Smooth muscle cell (in vitro differentiated cells): ENCODE results near the gene KLHL36. TPM values are rescaled to one million over a fixed set of nuclear protein-coding genes. Genes with fewer than 3 reads are reported as not detected.

ENCODE experiments used
- DNase-seq: peaks from one replicate; lab custom pipeline; 2025; ENCODE audit not compliant: unreplicated experiment; lab: John Stamatoyannopoulos, UW
- H2AFZ ChIP-seq: fragments of 200-600 bp; sonication (generic); 2 replicates; pipeline ENCODE4 v1.6.0; 2016; ENCODE audit warnings: antibody characterized with exemption, low read depth, mild to moderate bottlenecking
- H3F3A ChIP-seq: fragments of 200-600 bp; sonication (generic); 2 replicates; pipeline ENCODE4 v1.6.0; 2017; ENCODE audit warnings: antibody characterized with exemption, low read depth
- H3K27ac ChIP-seq: fragments of 200-600 bp; sonication (generic); 2 replicates; pipeline ENCODE4 v1.5.1; 2016; ENCODE audit warnings: low read depth, mild to moderate bottlenecking
- H3K27me3 ChIP-seq: fragments of 200-600 bp; sonication (generic); 2 replicates; pipeline ENCODE4 v1.6.1; 2016; ENCODE audit warnings: low read depth, mild to moderate bottlenecking
- H3K36me3 ChIP-seq: fragments of 200-600 bp; sonication (generic); 2 replicates; pipeline ENCODE4 v1.5.1; 2016; ENCODE audit warnings: low read depth
- H3K4me1 ChIP-seq: fragments of 200-600 bp; sonication (generic); 2 replicates; pipeline ENCODE4 v1.5.1; 2016; ENCODE audit warnings: low read depth
- H3K4me2 ChIP-seq: fragments of 200-600 bp; sonication (generic); 2 replicates; pipeline ENCODE4 v1.6.0; 2016; ENCODE audit warnings: mild to moderate bottlenecking
- H3K4me3 ChIP-seq: fragments of 200-600 bp; sonication (generic); 2 replicates; pipeline ENCODE4 v1.5.1; 2016; ENCODE audit warnings: mild to moderate bottlenecking
- H3K79me2 ChIP-seq: fragments of 200-600 bp; sonication (generic); 2 replicates; pipeline ENCODE4 v1.6.0; 2016; ENCODE audit warnings: low read depth, mild to moderate bottlenecking
- H3K9ac ChIP-seq: fragments of 200-600 bp; sonication (generic); 2 replicates; pipeline ENCODE4 v1.6.0; 2016; ENCODE audit warnings: low read depth
- H3K9me3 ChIP-seq: fragments of 200-600 bp; sonication (generic); replicated peaks from 2 replicates; pipeline ENCODE4 v1.5.1; 2016; ENCODE audit warnings: low read depth
- H4K20me1 ChIP-seq: fragments of 200-600 bp; sonication (generic); 2 replicates; pipeline ENCODE4 v1.6.0; 2016; ENCODE audit warnings: low read depth
- WGBS: methylation state at CpG from one replicate; pipeline ENCODE4 v1.1.7; 2016; ENCODE audit warnings: low lambda C conversion rate; 5-methylcytosine and 5-hydroxymethylcytosine counted together
- polyA plus RNA-seq: library from polyadenylated mRNA; unstranded; fragments of >200 nt; fragmentation: Nextera tagmentation; extraction: Ambion mirVana; gene quantifications from 2 replicates; pipeline ENCODE4 v1.2.1, GENCODE V29; 2016
- total RNA-seq: library from RNA; depleted of rRNA; stranded (reverse); fragments of >200 nt; gene quantifications from 2 replicates; pipeline ENCODE4 v1.2.3, GENCODE V29; 2014
- TF ChIP-seq, protein P1 (sequence below): fragments of 200-600 bp; sonication (generic); IDR thresholded peaks from 2 replicates; pipeline ENCODE4 v1.5.1; 2017; ENCODE audit warnings: borderline replicate concordance, mild to moderate bottlenecking, antibody characterized with exemption; ENCODE audit not compliant: insufficient read depth, poor library complexity, severe bottlenecking

KLHL36 gene
- total RNA-seq (20.8 and 35.4 TPM in 2 replicates), polyA plus RNA-seq (18.0 and 21.6 TPM in 2 replicates)

DNA sequence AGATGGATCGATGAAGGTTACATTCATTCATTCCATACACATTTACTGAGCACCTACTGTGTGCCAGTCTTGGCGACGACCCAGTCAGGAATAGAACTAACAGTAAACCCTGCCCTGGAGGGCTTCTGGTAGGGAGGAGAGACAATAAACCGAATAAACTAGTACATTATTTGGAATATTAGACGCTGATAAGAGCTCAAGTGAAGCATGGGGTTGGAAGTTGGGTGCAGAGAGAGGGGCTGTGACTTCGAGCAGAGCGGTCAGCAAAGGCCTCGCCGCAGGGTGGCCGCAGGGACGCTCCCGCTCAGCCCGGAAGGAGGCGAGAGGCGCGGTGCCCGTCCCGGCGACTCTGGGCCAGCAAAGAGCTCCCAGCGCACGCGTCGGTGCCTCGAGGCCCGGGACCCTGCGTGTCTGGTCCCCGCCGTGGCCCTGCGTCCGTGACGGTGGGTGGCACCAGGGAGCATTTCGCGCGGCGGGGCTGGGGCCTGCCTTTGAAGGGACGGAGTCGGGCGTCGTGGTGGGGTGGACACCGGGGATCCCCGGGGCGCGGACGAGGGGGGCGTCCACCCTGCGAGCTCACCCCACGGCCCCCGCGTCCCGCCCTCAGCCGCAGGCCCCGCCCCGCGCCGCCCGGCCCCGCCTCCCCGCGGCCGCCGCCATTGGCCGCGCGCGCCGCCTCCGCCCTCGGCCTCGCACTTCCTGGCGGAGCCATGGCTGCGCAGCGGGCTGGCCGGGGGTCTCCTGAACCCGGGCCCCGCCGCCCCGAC lies at the start of gene KLHL36:
Gene KLHL36, plus strand, starts transcription at position 684 of the 767 bp plus-strand sequence. CDS start 2,357 bp downstream, outside the sequence.
- Histone ChIP-seq H3K4me3 (peak within 1 kb of the TSS; percentile 76), H3K4me1 (no peaks in the 10 kb centered on the region), H2AFZ (peak within 1 kb of the TSS; percentile 92), H3K4me2 (peak within 1 kb of the TSS; percentile 90), H4K20me1 (peaks cover 6% of the 10 kb centered on the region), H3F3A (peaks cover 5% of the 10 kb centered on the region), H3K27me3 (no peaks in the 10 kb centered on the region), H3K79me2 (no peaks in the 10 kb centered on the region), H3K9ac (peak within 1 kb of the TSS; percentile 53), H3K36me3 (no peaks in the 10 kb centered on the region), H3K27ac (peak within 1 kb of the TSS; percentile 57), H3K9me3 (no peaks in the 10 kb centered on the region)
- 10% methylated on average over 47 of the region's 77 CpGs for WGBS
- TF ChIP-seq, protein P1, sequence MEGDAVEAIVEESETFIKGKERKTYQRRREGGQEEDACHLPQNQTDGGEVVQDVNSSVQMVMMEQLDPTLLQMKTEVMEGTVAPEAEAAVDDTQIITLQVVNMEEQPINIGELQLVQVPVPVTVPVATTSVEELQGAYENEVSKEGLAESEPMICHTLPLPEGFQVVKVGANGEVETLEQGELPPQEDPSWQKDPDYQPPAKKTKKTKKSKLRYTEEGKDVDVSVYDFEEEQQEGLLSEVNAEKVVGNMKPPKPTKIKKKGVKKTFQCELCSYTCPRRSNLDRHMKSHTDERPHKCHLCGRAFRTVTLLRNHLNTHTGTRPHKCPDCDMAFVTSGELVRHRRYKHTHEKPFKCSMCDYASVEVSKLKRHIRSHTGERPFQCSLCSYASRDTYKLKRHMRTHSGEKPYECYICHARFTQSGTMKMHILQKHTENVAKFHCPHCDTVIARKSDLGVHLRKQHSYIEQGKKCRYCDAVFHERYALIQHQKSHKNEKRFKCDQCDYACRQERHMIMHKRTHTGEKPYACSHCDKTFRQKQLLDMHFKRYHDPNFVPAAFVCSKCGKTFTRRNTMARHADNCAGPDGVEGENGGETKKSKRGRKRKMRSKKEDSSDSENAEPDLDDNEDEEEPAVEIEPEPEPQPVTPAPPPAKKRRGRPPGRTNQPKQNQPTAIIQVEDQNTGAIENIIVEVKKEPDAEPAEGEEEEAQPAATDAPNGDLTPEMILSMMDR: no peak
- peak; percentile 57 for DNase-seq

DNA sequence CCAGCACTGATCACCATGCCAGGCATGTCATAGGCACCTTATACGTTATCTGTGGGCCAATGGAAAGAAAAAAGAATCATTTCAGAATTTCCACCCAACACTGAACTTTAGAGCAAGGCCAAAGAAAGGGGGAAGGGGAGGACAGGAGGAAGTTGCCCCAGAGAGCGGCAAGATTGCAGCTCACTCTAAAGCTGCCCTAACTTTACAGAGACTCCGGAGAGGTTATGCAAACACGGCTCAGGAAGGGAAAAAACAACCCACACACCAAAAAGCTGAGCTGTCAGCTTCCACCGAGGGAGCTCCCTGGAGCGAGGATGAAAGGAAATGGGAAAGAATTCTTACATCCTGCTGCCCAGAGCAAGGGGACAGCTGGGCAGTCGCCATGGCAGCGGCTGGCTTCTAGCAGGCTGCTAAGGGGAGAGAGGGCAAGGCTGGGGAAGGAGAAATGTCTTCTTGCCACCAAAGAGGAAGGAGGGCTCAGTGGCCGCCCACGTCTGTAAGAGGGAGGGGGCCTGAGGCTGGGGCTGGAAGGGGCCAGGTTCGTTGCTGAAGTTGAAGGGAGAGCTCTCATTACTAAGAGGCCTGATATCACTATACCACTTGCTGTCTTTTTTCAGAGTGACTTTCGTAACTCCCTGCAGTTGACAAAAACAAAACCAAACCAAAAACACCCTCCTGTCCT lies 48.6 kb upstream of the KLHL36 start:
- peaks cover 45% of the 10 kb centered on the region for H4K20me1 ChIP-seq
- peak overlapping the region; percentile 14 for H3K4me3 ChIP-seq
- peak; percentile 24 for DNase-seq
- peaks cover 37% of the 10 kb centered on the region for H3K79me2 ChIP-seq
- WGBS: 8% methylated on average over 12 of the region's 12 CpGs
- H2AFZ ChIP-seq: no peak overlapping the region
- peak overlapping the region; percentile 97 for H3K27ac ChIP-seq
- H3F3A ChIP-seq: peaks cover 34% of the 10 kb centered on the region
- peak overlapping the region; percentile 0 for H3K9ac ChIP-seq
- H3K4me1 ChIP-seq: peaks cover 43% of the 10 kb centered on the region
- TF ChIP-seq, protein P1: no peak
- H3K27me3 ChIP-seq: no peaks in the 10 kb centered on the region
- H3K9me3 ChIP-seq: no peaks in the 10 kb centered on the region
- peak overlapping the region; percentile 76 for H3K4me2 ChIP-seq
- no peaks in the 10 kb centered on the region for H3K36me3 ChIP-seq

DNA sequence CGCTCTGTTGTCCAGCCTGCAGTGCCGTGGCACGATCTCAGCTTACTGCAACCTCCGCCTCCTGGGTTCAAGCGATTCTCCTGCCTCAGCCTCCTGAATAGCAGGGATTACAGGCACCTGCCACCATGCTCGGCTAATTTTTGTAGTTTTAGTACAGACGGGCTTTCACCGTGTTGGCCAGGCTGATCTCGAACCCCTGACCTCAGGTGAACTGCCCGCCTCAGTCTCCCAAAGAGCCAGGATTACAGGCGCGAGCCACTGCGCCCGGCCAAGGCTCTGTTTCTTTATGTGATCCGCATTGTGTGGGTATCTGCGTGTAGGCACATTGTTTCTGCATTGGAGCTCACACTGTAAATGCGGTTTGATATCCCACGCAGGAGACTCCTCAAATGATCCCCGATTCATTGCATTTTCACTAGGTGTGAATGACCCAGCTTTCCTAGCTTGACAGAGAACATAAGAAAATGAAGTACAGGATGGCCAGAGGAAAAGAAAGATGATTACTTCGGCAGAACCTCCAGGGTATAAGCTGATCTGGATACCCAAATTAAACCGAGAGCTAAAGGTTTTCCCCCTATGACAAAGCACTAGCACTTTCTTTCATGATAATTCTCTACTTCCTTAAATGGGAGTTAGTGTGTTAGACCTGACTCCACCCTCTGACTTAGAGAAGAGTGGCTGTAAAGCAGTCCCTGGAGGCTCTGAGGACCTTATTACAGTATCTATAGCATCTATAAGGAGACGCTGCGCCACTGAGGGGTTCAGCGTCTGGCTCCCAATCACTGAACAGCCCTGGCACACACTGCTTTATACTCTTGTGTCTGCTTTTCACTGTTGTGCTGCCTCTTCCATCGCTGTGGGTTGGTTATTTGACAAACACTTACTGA lies 47.7 kb upstream of the KLHL36 start:
- TF ChIP-seq, protein P1: no peak
- H3K9me3 ChIP-seq: no peaks in the 10 kb centered on the region
- peak overlapping the region; percentile 0 for H3K9ac ChIP-seq
- H3K4me2 ChIP-seq: peak overlapping the region; percentile 76
- no peak overlapping the region for H2AFZ ChIP-seq
- no peak for DNase-seq
- peaks cover 45% of the 10 kb centered on the region for H3K4me1 ChIP-seq
- peaks cover 34% of the 10 kb centered on the region for H3F3A ChIP-seq
- peak overlapping the region; percentile 97 for H3K27ac ChIP-seq
- 73% methylated on average over 25 of the region's 25 CpGs for WGBS
- H3K4me3 ChIP-seq: no peak overlapping the region
- peaks cover 37% of the 10 kb centered on the region for H4K20me1 ChIP-seq
- H3K36me3 ChIP-seq: no peaks in the 10 kb centered on the region
- H3K27me3 ChIP-seq: no peaks in the 10 kb centered on the region
- H3K79me2 ChIP-seq: peaks cover 38% of the 10 kb centered on the region
